ENCODE results near the gene ARCN1.
"Not testable (repeated sequence)": the region's sequence is repeated elsewhere in the genome, so short reads cannot be mapped to it uniquely, and the experiment has no call there.

ARCN1 gene

DNA sequence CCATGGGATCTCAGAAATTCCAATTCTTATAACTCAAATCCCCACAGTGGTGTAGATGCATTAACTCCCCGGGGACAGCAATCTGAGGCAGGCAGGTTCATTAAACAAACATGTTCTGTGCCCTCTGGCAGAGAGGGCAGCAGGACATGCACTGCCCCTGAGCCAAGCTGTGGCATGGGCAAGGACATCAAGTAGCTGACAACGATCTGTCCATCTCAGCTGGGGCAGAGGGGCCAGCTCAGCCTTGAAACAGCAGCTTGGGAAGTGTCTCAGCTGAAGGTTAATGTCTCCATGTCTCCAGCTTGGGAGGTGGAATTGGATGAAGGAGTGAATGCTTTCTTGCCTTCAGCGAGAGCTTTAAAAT lies 27.6 kb upstream of the ARCN1 start:
- no peak for DNase-seq (ENCODE audit: low read depth)

GRCh38 chr11:118545533-118545932 lies 26.7 kb upstream of the ARCN1 start:
- no peak for DNase-seq (ENCODE audit: low read depth)

DNA sequence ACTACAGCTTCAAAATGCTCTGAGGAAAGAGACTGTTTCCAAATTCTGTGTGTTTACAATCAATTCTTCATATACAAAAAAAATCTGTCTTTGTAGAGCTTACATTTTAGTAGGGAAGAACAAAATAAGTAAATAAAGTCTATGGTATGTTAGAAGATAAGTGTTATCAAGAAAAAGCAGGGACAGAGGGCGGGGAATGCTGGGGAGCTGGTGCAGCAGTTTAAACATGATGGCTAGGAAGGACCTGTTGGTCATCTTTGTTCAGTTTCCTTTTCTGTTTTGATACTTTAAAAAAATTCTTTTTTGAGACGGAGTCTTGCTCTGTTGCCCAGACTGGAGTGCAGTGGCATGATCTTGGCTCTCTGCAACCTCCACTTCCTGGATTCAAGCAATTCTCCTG lies 25.1 kb upstream of the ARCN1 start:
- no peak for DNase-seq (ENCODE audit: low read depth)

DNA sequence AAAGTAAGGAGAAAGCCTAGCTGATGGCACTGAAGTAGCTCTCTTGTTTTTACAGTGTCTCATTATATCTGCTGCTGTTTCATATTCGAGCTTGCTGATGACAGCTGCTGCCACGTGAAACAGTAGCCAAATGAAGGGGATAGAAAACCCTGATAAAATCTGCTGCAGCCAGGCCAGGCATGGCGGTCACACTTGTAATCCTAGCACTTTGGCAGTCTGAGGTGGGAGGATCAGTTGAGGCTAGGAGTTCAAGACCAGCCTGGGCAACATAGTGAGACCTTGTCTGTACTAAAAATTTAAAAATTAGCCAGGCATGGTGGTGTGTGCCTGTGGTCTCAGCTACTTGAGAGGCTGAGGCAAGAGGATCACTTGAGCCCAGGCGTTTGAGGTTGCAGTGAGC lies 19.9 kb upstream of the ARCN1 start:
- DNase-seq (ENCODE audit: low read depth): no peak

GRCh38 chr11:118560806-118561205 lies 11.4 kb upstream of the ARCN1 start:
- DNase-seq (ENCODE audit: low read depth): no peak

- DNase-seq (ENCODE audit: low read depth): no peak
Observed at GRCh38 chr11:118565051-118565450, 7.2 kb upstream of the ARCN1 start.

DNA sequence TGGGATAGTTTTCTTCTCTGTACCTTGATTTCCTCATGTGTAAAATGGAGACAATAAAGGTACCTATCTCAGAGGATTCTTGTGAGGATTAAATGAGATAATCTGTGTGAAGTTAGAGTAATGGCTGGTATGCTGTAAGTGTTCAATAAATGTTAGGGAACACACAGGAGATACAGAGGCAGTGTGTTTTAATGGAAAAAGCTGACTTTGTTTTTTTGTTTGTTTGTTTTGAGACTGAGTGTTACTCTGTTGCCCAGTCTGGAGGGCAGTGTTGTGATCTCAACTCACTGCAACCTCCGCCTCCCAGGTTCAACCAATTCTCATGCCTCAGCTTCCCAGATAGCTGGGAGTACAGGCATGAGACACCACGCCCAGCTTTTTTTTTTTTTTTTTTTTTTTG lies 2.5 kb upstream of the ARCN1 start:
- no peak for DNase-seq (ENCODE audit: low read depth)

- no peak for DNase-seq (ENCODE audit: low read depth)
Observed at GRCh38 chr11:118570787-118571186, 1.4 kb upstream of the ARCN1 start.

DNA sequence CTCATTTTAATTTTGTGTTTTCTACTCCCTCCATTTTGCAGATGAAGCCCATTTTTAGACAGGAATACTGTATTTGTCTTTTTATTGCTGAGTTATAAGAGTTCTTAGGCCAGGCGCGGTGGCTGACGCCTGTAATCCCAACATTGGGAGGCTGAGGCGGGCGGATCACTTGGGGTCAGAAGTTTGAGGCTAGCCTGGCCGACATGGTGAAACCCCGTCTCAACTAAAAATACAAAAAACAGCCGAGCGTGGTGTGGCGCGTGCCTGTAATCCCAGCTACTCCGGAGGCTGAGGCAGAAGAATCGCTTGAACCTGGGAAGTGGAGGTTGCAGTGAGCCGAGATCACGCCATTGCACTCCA lies 528 bp upstream of the ARCN1 start:
- not testable (repeated sequence) for DNase-seq (ENCODE audit: low read depth)

GRCh38 chr11:118572981-118573550 lies 857 bp downstream of the ARCN1 start:
- no peak for DNase-seq (ENCODE audit: low read depth)

GRCh38 chr11:118574636-118575035 lies 2.4 kb downstream of the ARCN1 start:
- DNase-seq (ENCODE audit: low read depth): no peak

DNA sequence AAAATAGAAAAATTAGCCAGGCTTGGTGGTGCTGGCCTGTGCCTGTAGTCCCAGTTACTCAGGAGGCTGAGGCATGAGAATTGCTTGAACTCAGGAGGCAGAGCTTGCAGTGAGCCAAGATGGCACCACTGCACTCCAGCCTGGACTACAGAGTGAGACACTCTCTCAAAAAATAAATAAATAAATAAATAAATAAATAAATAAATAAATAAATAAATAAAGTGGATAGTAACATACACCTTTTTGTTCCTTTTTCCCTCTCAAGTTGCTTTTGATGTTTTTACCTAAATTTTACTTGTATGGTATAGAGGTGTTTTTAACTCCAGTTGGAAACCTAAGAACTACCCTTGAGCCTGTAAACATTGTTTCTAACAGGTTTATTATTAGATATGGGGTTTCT lies 5.8 kb downstream of the ARCN1 start:
- DNase-seq (ENCODE audit: low read depth): not testable (repeated sequence)

DNA sequence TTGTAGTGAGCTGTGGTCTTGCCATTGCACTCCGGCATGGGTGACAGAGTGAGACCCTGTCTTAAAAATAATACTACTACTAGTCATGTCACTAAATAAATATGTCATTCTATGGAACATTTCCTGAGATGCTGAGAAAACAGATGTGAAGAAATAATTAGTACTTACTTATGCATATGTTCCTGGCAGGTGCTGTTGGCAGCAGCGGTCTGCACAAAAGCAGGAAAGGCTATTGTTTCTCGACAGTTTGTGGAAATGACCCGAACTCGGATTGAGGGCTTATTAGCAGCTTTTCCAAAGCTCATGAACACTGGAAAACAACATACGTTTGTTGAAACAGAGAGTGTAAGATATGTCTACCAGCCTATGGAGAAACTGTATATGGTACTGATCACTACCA lies 8.8 kb downstream of the ARCN1 start:
- DNase-seq (ENCODE audit: low read depth): no peak

DNA sequence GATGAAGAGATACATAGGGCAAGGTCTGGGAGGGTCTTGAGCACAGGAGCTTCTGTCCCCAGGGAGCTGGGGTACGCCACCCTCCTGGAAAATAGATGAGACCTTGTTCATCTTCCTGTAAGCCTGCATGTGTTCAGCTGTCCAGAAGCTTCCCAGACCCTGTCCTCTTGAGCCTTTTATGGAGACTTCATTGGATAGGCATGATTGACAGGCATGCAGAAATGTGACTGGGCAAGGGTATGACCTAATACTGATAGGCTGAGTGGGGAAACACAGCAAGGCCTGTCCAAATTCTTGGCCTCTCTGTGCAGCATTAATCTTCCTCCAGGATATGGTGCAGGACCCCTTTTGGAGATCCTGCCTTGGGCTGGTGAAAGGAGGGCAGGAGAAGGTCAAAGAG lies 15.7 kb downstream of the ARCN1 start:
- no peak for DNase-seq (ENCODE audit: low read depth)

- DNase-seq (ENCODE audit: low read depth): no peak
Observed at GRCh38 chr11:118592616-118593367, 20.6 kb downstream of the ARCN1 start.

- DNase-seq (ENCODE audit: low read depth): not testable (repeated sequence)
Observed at GRCh38 chr11:118594984-118595383, 22.8 kb downstream of the ARCN1 start.

- no peak for DNase-seq (ENCODE audit: low read depth)
Observed at GRCh38 chr11:118596224-118597146, 24.3 kb downstream of the ARCN1 start.

- no peak for DNase-seq (ENCODE audit: low read depth)
Observed at GRCh38 chr11:118597556-118597955, 25.3 kb downstream of the ARCN1 start.

GRCh38 chr11:118602331-118602730 lies 30.1 kb downstream of the ARCN1 start:
- DNase-seq (ENCODE audit: low read depth): no peak

DNA sequence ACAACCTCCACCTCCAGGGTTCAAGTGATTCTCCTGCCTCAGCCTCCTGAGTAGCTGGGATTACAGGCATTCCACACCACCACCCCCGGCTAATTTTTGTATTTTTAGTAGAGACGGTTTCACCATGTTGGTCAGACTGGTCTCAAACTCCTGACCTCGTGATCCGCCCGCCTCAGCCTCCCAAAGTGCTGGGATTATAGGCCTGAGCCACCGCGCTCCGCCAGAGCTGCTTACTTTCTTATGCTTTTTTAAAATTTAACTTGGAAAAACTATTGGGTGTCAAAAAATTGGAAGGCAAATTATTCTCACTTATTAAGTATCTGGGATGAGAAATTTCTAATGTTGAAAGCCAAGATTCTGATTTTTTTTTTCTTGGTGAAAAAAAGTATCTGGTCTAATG lies 31.5 kb downstream of the ARCN1 start:
- DNase-seq (ENCODE audit: low read depth): not testable (repeated sequence)

- no peak for DNase-seq (ENCODE audit: low read depth)
Observed at GRCh38 chr11:118604566-118604965, 32.4 kb downstream of the ARCN1 start.

- no peak for DNase-seq (ENCODE audit: low read depth)
Observed at GRCh38 chr11:118605116-118605867, 33.1 kb downstream of the ARCN1 start.

All from activated T-cell treated with anti-CD3 and anti-CD28 coated beads for 1 hour (primary cell).